ENCODE measurements around the gene STRA6.

STRA6 gene

DNA sequence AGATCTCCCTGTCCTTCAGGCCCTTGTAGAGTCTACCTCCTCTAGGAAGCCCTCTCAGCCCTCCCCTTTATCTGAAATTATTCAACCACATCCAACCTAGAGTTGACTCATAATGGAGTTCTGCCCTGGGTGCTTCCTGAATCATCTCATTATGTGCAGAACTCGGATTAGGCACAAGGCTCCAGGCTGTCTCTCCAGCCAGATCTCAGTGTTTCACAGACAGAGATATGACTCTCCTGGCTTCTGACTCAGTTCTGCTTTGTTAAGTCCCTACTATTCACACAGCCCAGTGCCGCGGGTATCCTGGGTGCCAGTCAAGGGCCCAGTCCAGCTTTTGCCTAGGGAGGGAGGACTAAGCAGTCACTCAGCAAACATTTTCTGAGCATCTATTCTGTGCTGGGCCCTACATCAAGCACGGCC is 9.3 kb downstream of the STRA6 start:
- no peak for DNase-seq (ENCODE audit: low read depth)
- no peak overlapping the region for H3K4me3 ChIP-seq (ENCODE audit: low read depth, low read length)
- TF ChIP-seq, protein P1, sequence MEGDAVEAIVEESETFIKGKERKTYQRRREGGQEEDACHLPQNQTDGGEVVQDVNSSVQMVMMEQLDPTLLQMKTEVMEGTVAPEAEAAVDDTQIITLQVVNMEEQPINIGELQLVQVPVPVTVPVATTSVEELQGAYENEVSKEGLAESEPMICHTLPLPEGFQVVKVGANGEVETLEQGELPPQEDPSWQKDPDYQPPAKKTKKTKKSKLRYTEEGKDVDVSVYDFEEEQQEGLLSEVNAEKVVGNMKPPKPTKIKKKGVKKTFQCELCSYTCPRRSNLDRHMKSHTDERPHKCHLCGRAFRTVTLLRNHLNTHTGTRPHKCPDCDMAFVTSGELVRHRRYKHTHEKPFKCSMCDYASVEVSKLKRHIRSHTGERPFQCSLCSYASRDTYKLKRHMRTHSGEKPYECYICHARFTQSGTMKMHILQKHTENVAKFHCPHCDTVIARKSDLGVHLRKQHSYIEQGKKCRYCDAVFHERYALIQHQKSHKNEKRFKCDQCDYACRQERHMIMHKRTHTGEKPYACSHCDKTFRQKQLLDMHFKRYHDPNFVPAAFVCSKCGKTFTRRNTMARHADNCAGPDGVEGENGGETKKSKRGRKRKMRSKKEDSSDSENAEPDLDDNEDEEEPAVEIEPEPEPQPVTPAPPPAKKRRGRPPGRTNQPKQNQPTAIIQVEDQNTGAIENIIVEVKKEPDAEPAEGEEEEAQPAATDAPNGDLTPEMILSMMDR (IDR thresholded peaks at IDR 0.05; ENCODE audit: control insufficient read depth, extremely low read depth, insufficient read depth), result no peak

DNA sequence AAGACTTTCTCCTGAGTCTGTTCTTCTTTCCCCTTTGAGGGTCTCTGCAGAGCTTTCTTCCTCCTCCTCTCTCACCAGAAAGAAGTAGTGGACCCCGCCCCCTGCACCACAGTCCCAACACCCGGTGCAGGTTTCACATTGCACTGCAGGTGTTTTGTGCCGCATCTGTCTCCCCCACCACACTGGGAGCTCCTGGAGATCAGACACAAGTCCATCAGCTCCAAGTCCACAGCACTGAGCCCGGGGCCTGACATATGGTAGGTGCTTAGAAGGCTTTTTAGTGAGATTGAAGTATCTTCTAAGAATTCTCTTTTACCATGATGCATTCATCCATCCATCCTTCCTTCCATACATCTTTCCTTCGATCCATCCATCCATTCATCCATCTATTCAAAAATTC is 9.8 kb downstream of the STRA6 start:
- TF ChIP-seq, protein P1 (IDR thresholded peaks at IDR 0.05; ENCODE audit: control insufficient read depth, extremely low read depth, insufficient read depth), result no peak
- DNase-seq (ENCODE audit: low read depth), result no peak
- H3K4me3 ChIP-seq (ENCODE audit: low read depth, low read length), result no peak overlapping the region

DNA sequence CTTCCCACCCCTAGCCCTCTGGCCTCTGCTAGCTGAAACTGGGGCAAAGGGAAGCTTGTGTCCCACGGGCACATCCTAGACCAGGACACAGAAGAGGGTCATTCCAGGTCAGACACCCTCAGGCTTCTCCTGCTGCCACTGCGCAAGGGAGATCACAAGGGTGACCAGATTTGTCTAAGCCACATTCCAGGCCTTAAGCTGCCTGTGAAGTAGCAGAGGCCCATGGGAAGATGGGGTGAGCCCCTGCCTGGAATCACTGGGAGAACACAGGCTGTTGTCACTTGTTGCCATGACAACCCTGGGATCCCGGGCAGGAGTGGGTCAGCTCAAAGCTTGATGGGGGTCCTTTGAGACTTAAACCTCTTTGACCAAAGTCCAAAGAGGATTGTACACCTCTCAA is 10.8 kb downstream of the STRA6 start:
- H3K4me3 ChIP-seq (ENCODE audit: low read depth, low read length), result no peak overlapping the region
- no peak for DNase-seq (ENCODE audit: low read depth)
- TF ChIP-seq, protein P1 (IDR thresholded peaks at IDR 0.05; ENCODE audit: control insufficient read depth, extremely low read depth, insufficient read depth), result no peak

DNA sequence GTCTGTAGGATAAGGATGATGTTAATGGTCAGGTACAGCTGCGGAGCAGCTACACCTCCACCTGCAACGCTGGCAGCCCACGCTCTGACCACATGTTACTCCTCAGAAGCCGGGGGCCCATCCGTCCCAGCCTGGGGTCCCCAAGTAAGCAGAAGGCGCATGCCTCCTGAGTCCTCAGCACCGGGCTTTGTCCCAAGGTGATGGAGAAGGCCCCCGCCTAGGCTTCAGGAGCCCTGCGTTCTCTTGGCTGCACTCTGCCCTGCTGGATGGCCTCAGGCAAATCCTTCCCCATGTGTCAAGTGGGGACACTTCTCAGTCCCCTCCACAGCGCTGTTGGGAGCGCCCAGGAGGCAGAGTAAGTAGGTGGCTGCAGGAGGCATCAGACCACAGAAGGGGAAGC is 14.4 kb downstream of the STRA6 start:
- TF ChIP-seq, protein P1 (IDR thresholded peaks at IDR 0.05; ENCODE audit: control insufficient read depth, extremely low read depth, insufficient read depth), result no peak
- no peak for DNase-seq (ENCODE audit: low read depth)
- H3K4me3 ChIP-seq (ENCODE audit: low read depth, low read length), result no peak overlapping the region

DNA sequence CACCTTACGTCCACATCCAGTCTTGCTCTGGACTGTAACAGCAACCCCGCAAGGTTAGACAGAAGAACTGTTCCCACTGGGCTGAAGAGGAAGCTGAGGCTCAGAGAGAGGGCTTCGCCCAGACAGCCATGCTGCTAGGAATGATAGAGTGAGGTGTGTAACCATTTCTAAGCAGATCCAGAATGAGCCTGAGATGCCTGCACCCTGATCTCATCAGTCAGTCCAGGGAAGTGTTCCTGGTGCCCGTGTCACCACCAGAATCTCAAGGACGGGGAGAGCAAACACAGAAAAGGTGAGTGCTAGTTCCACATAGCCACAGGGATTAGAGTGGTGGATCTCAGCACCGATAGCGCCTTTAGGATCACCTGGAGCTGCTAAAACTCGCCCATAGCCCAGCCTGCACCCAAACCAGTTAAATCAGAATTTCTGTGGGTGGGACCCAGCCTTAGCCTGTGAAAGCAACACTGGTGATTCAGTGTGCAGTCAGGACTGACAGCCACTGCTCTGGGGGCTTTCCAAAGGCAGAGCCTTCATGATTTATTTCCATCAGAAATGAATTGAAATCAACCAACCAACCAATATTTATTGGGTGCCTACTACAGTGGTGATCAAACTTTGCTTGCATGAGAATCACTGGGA is 16.8 kb downstream of the STRA6 start:
- TF ChIP-seq, protein P1 (IDR thresholded peaks at IDR 0.05; ENCODE audit: control insufficient read depth, extremely low read depth, insufficient read depth), result no peak
- no peak overlapping the region for H3K4me3 ChIP-seq (ENCODE audit: low read depth, low read length)
- no peak for DNase-seq (ENCODE audit: low read depth)

DNA sequence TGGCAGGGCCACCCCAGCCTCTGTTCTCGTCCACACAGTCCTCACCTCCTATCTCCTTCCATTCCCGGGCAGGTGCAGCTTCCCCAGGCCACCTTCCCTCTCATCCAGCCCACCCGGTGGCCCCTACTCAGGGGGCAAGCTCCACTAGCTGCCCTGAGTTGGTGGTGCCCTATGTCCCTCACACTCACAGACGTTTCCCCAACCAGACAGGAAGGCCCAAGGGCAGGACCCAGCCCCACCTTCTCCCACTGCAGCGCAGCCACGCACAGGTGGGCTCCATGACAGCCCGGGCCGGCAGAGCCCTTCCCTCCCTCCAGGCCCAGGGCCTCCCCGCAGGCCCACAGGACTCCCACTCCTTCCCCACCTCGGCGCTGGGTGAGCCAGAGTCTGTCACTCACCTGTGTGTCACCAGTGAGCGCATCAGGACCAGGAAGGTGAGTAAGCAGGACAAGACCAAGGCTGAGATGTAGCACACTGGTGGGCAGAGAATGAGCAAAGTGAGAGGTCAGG is 17.9 kb downstream of the STRA6 start:
- H3K4me3 ChIP-seq (ENCODE audit: low read depth, low read length), result no peak overlapping the region
- no peak for DNase-seq (ENCODE audit: low read depth)
- TF ChIP-seq, protein P1 (IDR thresholded peaks at IDR 0.05; ENCODE audit: control insufficient read depth, extremely low read depth, insufficient read depth), result no peak

DNA sequence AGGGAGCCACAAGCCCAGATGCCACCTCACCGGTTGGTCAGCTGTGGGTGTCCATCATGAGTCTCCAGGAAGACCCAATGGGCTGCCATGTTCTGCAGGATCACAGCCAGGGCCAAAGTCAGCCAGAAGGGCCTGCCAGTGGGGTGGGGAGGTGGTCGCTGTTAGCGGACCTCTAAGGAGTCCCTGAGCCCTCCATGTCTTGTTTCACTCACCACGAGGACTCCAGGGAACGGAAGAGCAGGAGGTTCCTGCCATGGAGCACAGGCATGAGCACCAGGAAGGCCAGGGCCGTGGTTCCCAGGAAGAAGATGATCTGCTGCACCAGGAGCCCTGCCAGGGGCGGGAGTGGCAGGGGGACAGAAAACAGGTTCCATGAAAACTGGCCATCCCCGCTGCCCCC is 20.5 kb downstream of the STRA6 start:
- TF ChIP-seq, protein P1 (IDR thresholded peaks at IDR 0.05; ENCODE audit: control insufficient read depth, extremely low read depth, insufficient read depth), result no peak
- no peak for DNase-seq (ENCODE audit: low read depth)
- H3K4me3 ChIP-seq (ENCODE audit: low read depth, low read length), result no peak overlapping the region

Data from LNCaP clone FGC (cell line).